ENCODE data around the gene MMP28.

The MMP28 gene

GRCh38 chr17:35740997-35741931, 54.2 kb downstream of the MMP28 start:
- no peak for DNase-seq

- DNase-seq: no peak
These were observed 55.2 kb downstream of the MMP28 start for GRCh38 chr17:35740216-35740615.

GRCh38 chr17:35738519-35739133, 56.8 kb downstream of the MMP28 start:
- no peak for DNase-seq

GRCh38 chr17:35736236-35736635, 59.2 kb downstream of the MMP28 start:
- DNase-seq: no peak

- DNase-seq: no peak
These were observed 60.2 kb downstream of the MMP28 start for GRCh38 chr17:35735036-35735805.

GRCh38 chr17:35734396-35734795, 61.0 kb downstream of the MMP28 start:
- no peak for DNase-seq

GRCh38 chr17:35733366-35733765, 62.1 kb downstream of the MMP28 start:
- DNase-seq: no peak

GRCh38 chr17:35732806-35733136, 62.7 kb downstream of the MMP28 start:
- DNase-seq: no peak

GRCh38 chr17:35731917-35732805, 63.3 kb downstream of the MMP28 start:
- no peak for DNase-seq

GRCh38 chr17:35731239-35731916, 64.1 kb downstream of the MMP28 start, which contains the start of gene RASL10B:
TSS of gene RASL10B (plus strand) at chr17:35731639. CDS start at chr17:35735185, 3,546 bp downstream.
- peak; percentile 53 for DNase-seq

- DNase-seq: no peak
These were observed 64.9 kb downstream of the MMP28 start for GRCh38 chr17:35730400-35731005.

- DNase-seq: no peak
These were observed 66.0 kb downstream of the MMP28 start for GRCh38 chr17:35729405-35729833.

- no peak for DNase-seq
These were observed 66.9 kb downstream of the MMP28 start for GRCh38 chr17:35728551-35728950.

- DNase-seq: no peak
These were observed 67.8 kb downstream of the MMP28 start for GRCh38 chr17:35727635-35728034.

- no peak for DNase-seq
These were observed 68.4 kb downstream of the MMP28 start for GRCh38 chr17:35726953-35727460.

- no peak for DNase-seq
These were observed 69.1 kb downstream of the MMP28 start for GRCh38 chr17:35726127-35726952.

GRCh38 chr17:35725802-35726126, 69.7 kb downstream of the MMP28 start:
- no peak for DNase-seq

GRCh38 chr17:35725058-35725457, 70.4 kb downstream of the MMP28 start:
- no peak for DNase-seq

- no peak for DNase-seq
These were observed 71.7 kb downstream of the MMP28 start for GRCh38 chr17:35723735-35724134.

- DNase-seq: no peak
These were observed 78.0 kb downstream of the MMP28 start for GRCh38 chr17:35717475-35717874.

Data from OCI-M1 (cell line).